Hematopoietic multipotent progenitor cell treated with erythropoietin and hydrocortisone succinate and interleukin-3 and kit ligand, for 15 days (in vitro differentiated cells): ENCODE measurements around the gene HLA-DPB1.
"Not testable (repeated sequence)": the region's sequence is repeated elsewhere in the genome, so short reads cannot be mapped to it uniquely, and the experiment has no call there.

Source experiments
- DNase-seq: peaks from one replicate; pipeline ENCODE4 v3.0.0-alpha.2; 2015; ENCODE audit warnings: low spot score

Gene HLA-DPB1

GRCh38 chr6:33075568-33076405 lies at the start of gene HLA-DPB1:
Gene HLA-DPB1 (plus strand): TSS chr6:33075990. CDS start chr6:33076042, 52 bp downstream.
- peak; percentile 32 for DNase-seq

DNA sequence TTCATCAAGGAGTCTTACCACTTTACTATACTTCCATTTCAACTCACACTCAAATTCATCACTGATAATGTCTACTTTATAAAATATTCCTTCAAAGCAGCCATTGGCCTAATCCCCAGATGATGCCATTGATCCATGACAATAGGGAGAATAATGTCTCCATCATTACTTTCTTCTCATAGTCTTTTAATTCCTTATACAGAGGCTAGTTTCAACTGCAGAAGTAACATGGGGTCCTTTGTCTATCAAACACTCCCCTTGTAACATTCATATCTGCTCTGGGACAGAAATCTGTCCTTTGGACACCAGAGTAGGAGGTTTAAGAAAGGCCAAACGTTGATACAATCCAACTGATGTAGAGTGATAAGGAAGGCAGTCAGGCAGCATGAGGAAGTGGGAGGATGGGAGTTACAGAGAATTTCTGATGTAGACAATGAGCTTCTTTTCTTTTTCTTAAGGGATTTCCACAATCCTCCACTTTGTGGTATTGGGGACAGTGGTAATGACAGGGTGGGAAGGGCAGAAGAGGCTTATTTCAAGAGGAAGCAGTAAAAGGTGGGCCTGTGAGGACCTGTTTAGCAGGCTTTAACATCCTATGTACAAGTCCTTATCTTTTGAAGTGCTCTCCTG lies 47.5 kb upstream of the HLA-DPB1 start:
- no peak for DNase-seq

DNA sequence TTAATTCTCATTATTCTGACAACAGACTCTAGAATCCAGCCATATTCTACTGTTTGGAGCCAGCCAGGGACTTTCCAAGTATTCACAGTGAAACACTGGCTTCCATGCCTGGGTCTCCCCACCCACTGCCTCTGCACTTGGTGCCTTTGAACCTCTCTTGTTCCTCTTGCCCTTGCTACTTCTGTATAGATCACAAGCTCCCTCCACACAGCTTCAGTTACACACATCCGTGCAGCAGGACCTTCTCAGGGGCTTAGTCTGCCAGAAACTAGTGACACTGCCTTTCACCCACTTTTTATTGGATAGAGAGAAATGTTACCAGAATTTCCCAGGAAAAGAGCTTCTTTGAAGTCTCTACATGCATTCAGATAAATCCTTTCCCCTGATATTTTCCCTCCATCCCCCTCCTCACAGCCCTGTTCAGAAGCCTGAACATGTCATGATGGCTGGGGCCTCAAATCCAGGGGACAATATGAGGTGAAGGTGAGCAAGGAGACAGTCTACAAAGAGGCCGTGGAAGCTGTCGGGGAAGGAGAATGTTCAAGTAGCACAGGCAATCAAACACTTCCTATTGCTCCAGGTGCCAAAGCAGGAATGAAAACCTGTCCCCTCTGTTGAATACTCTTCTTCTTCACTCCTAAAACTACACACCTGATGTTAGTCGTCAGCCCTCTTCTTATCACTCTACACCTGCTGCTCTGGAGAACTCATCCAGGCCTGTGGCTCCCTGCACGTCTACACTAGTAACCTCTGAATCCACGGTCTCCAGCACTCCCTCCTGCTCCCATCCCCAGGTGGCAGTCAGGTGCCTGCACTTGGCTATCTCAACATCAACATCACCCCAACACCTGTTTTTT lies 46.2 kb upstream of the HLA-DPB1 start:
- no peak for DNase-seq

- DNase-seq = no peak
Measured at GRCh38 chr6:33030245-33030644, 45.5 kb upstream of the HLA-DPB1 start.

DNA sequence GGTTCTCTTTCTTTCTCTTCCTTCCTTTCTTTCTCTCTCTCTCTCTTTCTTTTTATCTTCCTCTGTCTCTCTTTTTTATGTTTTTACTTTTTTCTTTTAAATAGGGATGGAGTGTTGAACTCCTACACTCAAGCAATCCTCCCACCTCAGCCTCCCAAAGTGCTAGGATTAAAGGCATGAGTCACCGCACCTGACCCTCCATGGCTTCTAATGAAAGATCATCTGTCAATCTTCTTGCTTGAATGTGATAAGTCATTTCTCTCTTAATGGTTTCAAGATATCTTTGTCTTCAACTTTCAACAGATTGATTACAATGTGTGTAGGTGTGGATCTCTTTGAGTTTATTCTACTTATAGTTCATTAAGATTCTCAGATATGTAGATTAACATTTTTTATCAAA lies 41.2 kb upstream of the HLA-DPB1 start:
- no peak for DNase-seq

DNA sequence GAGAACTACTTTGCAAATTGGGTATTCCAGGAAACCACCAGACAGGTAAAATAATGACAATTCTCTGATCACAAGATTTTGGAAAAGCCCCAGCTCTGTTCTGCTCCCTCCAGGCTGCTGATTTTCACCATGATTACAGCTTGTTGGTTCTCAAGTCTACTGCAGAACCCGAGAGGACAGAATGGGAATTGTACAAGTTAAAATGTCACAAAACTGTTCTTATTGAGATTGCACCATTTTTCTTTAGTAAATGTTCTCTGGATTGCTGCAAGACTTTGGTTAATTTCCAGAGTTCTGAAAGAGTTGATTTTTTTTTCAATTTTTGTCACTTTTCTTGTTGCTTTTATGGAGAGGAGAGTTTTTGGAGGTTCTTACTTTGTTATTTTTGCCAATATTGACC lies 39.3 kb upstream of the HLA-DPB1 start:
- DNase-seq = no peak

- DNase-seq = no peak
Measured at GRCh38 chr6:33040157-33040556, 35.6 kb upstream of the HLA-DPB1 start.

- no peak for DNase-seq
Measured at GRCh38 chr6:33049323-33050013, 26.3 kb upstream of the HLA-DPB1 start.

- no peak for DNase-seq
Measured at GRCh38 chr6:33050014-33050810, 25.6 kb upstream of the HLA-DPB1 start.

- DNase-seq = no peak
Measured at GRCh38 chr6:33052627-33053026, 23.2 kb upstream of the HLA-DPB1 start.

GRCh38 chr6:33053230-33053629 lies 22.6 kb upstream of the HLA-DPB1 start:
- DNase-seq = no peak

- no peak for DNase-seq
Measured at GRCh38 chr6:33057222-33058150, 18.3 kb upstream of the HLA-DPB1 start.

DNA sequence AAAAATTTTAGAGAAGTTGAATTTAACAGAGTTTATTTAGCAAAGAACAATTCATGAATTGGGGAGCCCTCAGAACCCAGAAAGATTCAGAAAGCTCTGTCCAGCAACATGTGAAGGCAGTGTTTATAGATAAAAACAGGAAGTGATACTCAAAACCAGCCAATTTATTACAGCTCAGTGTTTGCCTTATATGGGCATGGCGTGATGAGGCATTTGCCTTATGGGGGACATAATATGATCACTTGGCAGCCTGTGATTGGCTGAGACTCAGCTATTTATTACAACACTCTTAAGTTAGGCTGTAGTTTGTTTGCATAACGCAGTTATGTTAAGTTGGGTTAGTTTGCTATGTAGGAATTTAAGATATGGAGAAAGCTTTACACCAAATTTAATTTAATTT lies 13.8 kb upstream of the HLA-DPB1 start:
- DNase-seq = no peak

GRCh38 chr6:33063435-33063834 lies 12.4 kb upstream of the HLA-DPB1 start:
- not testable (repeated sequence) for DNase-seq

GRCh38 chr6:33064723-33065122 lies 11.1 kb upstream of the HLA-DPB1 start:
- DNase-seq = no peak

DNA sequence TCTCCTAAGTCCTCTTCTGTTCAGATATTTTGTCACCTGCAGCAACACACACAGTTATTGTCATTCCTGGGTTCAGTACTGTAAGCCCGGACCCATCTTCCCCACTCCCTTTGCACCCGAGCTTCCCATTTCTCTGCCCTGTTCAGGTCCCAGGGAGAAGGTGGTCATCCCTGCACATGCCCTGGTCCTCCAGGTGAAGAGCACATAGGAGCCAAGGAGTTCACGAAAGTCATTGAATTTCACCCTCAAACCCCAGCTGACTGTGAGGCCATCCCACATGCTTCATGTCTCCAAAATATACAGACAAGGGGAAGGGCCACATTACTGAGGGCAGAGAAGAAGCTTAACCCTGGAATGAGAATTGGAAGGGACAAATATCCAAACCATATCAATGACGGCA lies 10.5 kb upstream of the HLA-DPB1 start:
- no peak for DNase-seq

DNA sequence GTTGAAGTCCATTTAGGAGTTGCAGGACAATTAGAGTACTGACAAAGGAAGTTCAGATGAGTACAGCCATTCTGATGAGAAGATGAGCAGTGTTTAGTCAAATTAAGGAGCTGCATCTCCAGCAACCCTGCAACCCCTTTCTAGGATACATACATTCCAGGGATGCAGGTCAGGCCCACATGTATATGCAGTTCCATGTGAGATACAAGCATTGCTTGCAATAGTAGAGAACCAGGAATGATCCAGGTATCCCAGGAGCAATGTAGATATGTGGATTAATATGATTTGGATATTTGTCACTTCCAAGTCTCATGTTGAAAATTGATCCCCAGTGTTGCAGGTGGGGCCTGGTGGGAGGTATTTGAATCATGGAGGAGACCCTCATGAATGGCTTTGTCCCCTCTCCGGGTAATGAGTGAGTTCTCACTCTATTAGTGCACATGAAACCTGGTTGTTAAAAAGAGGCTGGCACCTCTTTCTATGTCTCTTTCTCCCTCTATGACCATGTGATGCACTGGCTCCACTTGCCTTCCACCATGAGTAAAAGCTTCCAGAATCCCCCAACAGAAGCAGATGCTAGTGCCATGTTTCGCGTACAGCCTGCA lies 8.8 kb upstream of the HLA-DPB1 start:
- no peak for DNase-seq

GRCh38 chr6:33069021-33069738 lies 6.6 kb upstream of the HLA-DPB1 start:
- DNase-seq = no peak

DNA sequence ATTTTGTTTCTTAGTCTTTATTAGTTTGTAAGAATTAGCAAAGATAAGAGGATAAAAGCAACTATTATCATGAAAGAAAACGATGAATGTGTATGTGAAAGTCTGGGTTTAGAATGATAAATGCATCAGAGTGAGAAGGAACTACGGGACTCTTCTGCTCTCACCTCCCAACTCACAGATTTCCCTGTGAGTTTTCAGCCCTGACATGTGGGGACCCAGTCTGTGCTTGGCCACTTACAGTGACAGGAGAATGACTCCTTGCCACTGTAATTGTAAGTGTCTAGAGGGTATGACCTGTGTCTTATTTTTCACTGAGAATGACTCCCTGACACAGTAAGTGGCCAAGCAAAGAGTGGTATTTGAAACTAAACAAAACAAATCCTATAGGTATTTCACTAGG lies 4.9 kb upstream of the HLA-DPB1 start:
- no peak for DNase-seq
